CD4-positive, CD25-positive, alpha-beta regulatory T cell (primary cell): ENCODE data around the gene USP25. TPM values are rescaled to one million over a fixed set of nuclear protein-coding genes. Genes with fewer than 3 reads are reported as not detected.
A peak's percentile ranks its signal among the peaks of the same experiment; 100 is the strongest.

Source experiments
- ATAC-seq, 2 donors: fragments of 150-1000 bp; cut with Tn5 transposase; one replicate each; pipeline ENCODE4 v1.10.0; 2021; ENCODE audit warnings: low read depth in 2 of 2, moderate number of reproducible peaks in 2 of 2, moderate library complexity in 1 of 2
- DNase-seq, 3 donors: peaks; one replicate each; pipeline versions ENCODE4 v3.0.0 to v3.0.0-alpha.2; 2012 to 2022; ENCODE audit warnings: mixed read lengths in 1 of 3
- H3K27ac ChIP-seq: one replicate; pipeline ENCODE4 v1.7.0; 2013; ENCODE audit warnings: mild to moderate bottlenecking, low read length; ENCODE audit not compliant: insufficient read depth, poor library complexity, severe bottlenecking
- H3K27me3 ChIP-seq: one replicate; pipeline ENCODE4 v1.7.0; 2013; ENCODE audit warnings: low read length; ENCODE audit not compliant: control insufficient read depth, insufficient read depth
- H3K36me3 ChIP-seq: one replicate; pipeline ENCODE4 v1.7.0; 2013; ENCODE audit warnings: mild to moderate bottlenecking, low read length, moderate library complexity; ENCODE audit not compliant: control insufficient read depth, insufficient read depth
- H3K4me1 ChIP-seq: 2 replicates; pipeline ENCODE4 v1.7.0; 2013; ENCODE audit warnings: mild to moderate bottlenecking, low read length; ENCODE audit not compliant: insufficient read depth, control insufficient read depth, poor library complexity, severe bottlenecking
- H3K4me3 ChIP-seq: one replicate; pipeline ENCODE4 v1.7.0; 2013; ENCODE audit warnings: low read depth, mild to moderate bottlenecking, low read length, moderate library complexity
- H3K9me3 ChIP-seq, 2 experiments: 1 replicate in 1 of 2; 2 replicates in 1 of 2; pipeline ENCODE4 v1.7.0; 2013; ENCODE audit warnings: low read length in 2 of 2, mild to moderate bottlenecking in 1 of 2, moderate library complexity in 1 of 2; ENCODE audit not compliant: control insufficient read depth in 2 of 2
- H3K27ac Mint-ChIP-seq, 3 donors: one replicate each; pipeline ENCODE4 v1.8.0; 2020 to 2022; ENCODE audit warnings: mild to moderate bottlenecking in 3 of 3, mixed read lengths in 3 of 3, moderate library complexity in 2 of 3
- H3K27me3 Mint-ChIP-seq: one replicate; pipeline ENCODE4 v1.8.0; 2022; ENCODE audit warnings: mild to moderate bottlenecking, mixed read lengths
- H3K36me3 Mint-ChIP-seq: one replicate; pipeline ENCODE4 v1.8.0; 2020; ENCODE audit warnings: mixed read lengths
- H3K4me1 Mint-ChIP-seq, 4 donors: one replicate each; pipeline ENCODE4 v1.8.0; 2020 to 2022; ENCODE audit warnings: mixed read lengths in 4 of 4, mild to moderate bottlenecking in 1 of 4
- H3K4me3 Mint-ChIP-seq, 4 donors: one replicate each; pipeline ENCODE4 v1.8.0; 2020 to 2022; ENCODE audit warnings: mild to moderate bottlenecking in 4 of 4, mixed read lengths in 4 of 4, moderate library complexity in 3 of 4
- H3K9me3 Mint-ChIP-seq, 7 donors: one replicate each; pipeline ENCODE4 v1.8.0; 2020 to 2022; ENCODE audit warnings: mixed read lengths in 7 of 7, mild to moderate bottlenecking in 3 of 7, moderate library complexity in 2 of 7
- polyA plus RNA-seq, 4 donors: library from polyadenylated mRNA; unstranded; fragments of 300-500 nt; fragmentation: Illumina TruSeq; gene quantifications; one replicate each; pipeline ENCODE4 v1.2.3, GENCODE V29; 2021
- total RNA-seq: library from RNA; stranded (reverse); gene quantifications from one replicate; pipeline ENCODE4 v1.2.3, GENCODE V29; 2022

Gene USP25
- total and polyA plus RNA-seq, 5 donors from 2014 or later, result 6.6 to 64.6 (median 11.2) TPM

DNA sequence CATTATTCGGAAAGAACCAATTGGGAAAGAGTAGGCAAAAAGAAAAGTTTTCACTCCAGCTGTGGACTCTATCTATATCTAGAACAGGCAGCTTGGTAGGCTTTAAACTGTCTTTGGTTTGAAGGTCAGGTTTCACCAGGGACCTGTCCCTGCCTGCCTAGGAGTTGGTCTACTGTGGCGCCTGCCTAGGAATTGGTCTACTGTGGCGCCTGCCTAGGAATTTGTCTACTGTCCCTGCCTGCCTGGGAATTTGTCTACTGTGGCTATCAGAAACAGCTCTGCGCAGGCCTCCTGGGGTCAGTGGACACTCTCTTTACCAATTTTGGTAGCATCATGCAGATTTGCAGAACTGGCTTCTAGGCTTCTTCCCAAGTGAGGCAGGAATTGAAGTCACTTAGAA lies 13.8 kb downstream of the USP25 start:
- no peak for DNase-seq
- no peak overlapping the region for H3K27ac Mint-ChIP-seq
- ATAC-seq, result no peak
- H3K4me1 ChIP-seq, result peaks cover 26% of the 10 kb centered on the region
- peaks cover 0 to 2% (median 0%) of the 10 kb centered on the region in 7 donors for H3K9me3 Mint-ChIP-seq
- no peak overlapping the region for H3K27ac ChIP-seq
- peaks cover 17% of the 10 kb centered on the region for H3K36me3 Mint-ChIP-seq
- H3K36me3 ChIP-seq, result peaks cover 6% of the 10 kb centered on the region
- H3K4me3 ChIP-seq, result no peak overlapping the region
- H3K4me3 Mint-ChIP-seq, result no peak overlapping the region
- no peaks in the 10 kb centered on the region for H3K27me3 Mint-ChIP-seq
- no peaks in the 10 kb centered on the region for H3K9me3 ChIP-seq
- H3K27me3 ChIP-seq, result no peaks in the 10 kb centered on the region
- peaks cover 45 to 87% (median 56%) of the 10 kb centered on the region in 4 donors for H3K4me1 Mint-ChIP-seq

DNA sequence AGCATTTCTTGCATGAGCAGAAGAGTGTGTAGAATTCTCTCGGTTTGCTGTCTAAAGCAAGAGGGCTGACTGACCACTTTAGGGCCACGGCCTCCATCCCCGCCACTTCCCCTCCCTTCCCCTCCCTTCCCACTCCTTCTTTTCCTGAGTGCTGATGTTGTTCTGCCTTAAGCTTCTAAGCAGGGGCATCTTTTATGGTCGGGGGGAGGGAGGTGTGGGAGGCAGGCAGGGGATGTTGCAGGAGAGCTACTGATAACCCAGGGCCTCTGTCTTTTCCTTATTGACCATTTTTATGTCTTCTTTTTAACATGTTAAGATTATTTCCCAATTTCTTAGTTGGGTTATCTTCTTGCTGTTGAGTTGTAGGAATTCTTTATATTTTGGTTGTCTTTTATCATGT lies 15.1 kb downstream of the USP25 start:
- Mint-ChIP-seq H3K4me3 (peak overlapping the region in 1 of 4 donors; percentile 79), H3K9me3 (no peaks in the 10 kb centered on the region), H3K27ac (no peak overlapping the region), H3K36me3 (peaks cover 17% of the 10 kb centered on the region), H3K4me1 (peaks cover 42 to 87% (median 56%) of the 10 kb centered on the region in 4 donors), H3K27me3 (no peaks in the 10 kb centered on the region)
- Histone ChIP-seq H3K9me3 (no peaks in the 10 kb centered on the region), H3K27ac (no peak overlapping the region), H3K4me3 (no peak overlapping the region), H3K4me1 (peaks cover 26% of the 10 kb centered on the region), H3K27me3 (no peaks in the 10 kb centered on the region), H3K36me3 (peaks cover 6% of the 10 kb centered on the region)
- DNase-seq (no peak), ATAC-seq (no peak)

DNA sequence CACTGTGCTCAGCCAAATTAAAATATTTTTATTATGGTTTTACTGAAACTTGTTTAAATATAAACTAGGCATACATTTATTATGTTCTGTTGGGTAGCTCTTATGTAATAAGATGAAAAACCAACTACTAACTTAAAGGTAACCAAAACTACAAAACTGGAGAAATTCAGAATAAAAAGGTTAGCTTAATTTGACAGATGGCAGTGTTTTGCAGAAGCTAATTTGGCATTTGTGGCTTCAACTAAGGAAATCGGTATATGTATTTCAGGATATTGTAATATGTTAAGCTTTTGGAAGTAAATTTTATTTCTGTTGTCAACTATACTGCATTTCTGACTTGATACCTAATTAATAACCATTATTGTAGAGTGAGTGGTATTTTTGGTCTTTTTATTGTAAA lies 18.8 kb downstream of the USP25 start:
- Histone ChIP-seq H3K4me1 (peaks cover 24% of the 10 kb centered on the region), H3K36me3 (peaks cover 2% of the 10 kb centered on the region), H3K9me3 (no peaks in the 10 kb centered on the region), H3K27me3 (no peaks in the 10 kb centered on the region), H3K27ac (no peak overlapping the region), H3K4me3 (no peak overlapping the region)
- H3K27ac Mint-ChIP-seq, result no peak overlapping the region
- no peak for ATAC-seq
- no peak for DNase-seq
- no peaks in the 10 kb centered on the region for H3K9me3 Mint-ChIP-seq
- no peak overlapping the region for H3K4me3 Mint-ChIP-seq
- H3K4me1 Mint-ChIP-seq, result peaks cover 26 to 82% (median 51%) of the 10 kb centered on the region in 4 donors
- no peaks in the 10 kb centered on the region for H3K27me3 Mint-ChIP-seq
- H3K36me3 Mint-ChIP-seq, result peaks cover 10% of the 10 kb centered on the region

DNA sequence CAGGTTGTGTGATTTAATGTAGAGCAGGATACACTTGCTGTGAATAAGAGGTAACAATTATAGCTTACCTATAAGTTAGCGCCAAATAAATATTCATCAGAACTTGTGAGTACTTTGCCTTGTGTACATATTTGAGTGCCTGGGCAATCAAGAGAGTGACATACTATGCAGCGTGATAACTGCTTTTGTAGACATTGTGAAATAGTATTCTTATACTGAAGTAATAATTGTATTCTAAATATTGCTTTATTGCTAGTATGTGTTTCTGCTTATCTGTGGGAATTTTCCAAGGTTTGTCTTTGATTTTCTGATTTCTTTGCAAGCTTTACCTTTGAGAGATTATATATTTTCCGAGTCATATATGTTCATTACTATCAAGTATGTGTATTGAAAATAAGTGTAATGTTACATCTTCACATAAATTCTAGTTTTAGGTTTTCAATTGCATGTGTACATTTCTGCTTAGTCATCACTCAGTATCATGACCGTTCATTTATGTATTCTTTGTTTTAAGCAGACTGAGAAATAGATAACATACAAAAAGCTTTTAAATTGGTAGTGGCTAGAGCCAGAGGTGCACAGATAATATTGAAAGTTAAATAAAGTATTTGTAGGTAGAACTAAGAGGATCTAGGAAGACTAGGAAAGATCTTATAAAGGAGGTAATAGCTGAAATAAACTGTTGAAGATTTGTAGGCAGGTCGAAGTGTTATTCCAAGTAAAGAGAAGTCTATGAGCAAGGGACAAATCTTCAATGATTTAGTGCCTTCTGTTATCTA lies 19.5 kb downstream of the USP25 start:
- ATAC-seq (no peak), DNase-seq (no peak)
- H3K9me3 Mint-ChIP-seq, result no peaks in the 10 kb centered on the region
- H3K36me3 Mint-ChIP-seq, result peaks cover 7% of the 10 kb centered on the region
- Histone ChIP-seq H3K4me3 (no peak overlapping the region), H3K4me1 (peaks cover 26% of the 10 kb centered on the region), H3K9me3 (no peaks in the 10 kb centered on the region), H3K27ac (no peak overlapping the region), H3K27me3 (no peaks in the 10 kb centered on the region), H3K36me3 (peaks cover 1% of the 10 kb centered on the region)
- H3K27me3 Mint-ChIP-seq, result no peaks in the 10 kb centered on the region
- peak overlapping the region in 1 of 4 donors; percentile 5 for H3K4me3 Mint-ChIP-seq
- H3K4me1 Mint-ChIP-seq, result peaks cover 29 to 82% (median 53%) of the 10 kb centered on the region in 4 donors
- peak overlapping the region in 1 of 3 donors; percentile 58 for H3K27ac Mint-ChIP-seq

DNA sequence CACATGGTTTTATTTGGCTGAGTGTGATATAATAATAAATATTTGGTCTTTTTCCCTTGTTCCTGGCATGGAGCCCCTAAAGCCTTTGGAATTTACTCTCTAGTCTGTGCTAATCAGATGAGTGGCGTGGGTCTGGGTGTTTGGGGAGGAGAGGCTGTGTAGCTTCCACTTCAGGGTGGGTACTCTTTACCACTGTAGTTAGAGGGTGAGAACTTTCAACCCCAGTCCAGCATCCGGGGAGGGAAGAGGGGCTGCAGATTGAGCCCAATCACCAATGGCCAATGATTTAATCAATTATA lies 20.0 kb downstream of the USP25 start:
- H3K4me1 ChIP-seq, result peaks cover 25% of the 10 kb centered on the region
- Mint-ChIP-seq H3K27me3 (no peaks in the 10 kb centered on the region), H3K4me1 (peaks cover 33 to 82% (median 58%) of the 10 kb centered on the region in 4 donors), H3K36me3 (peaks cover 7% of the 10 kb centered on the region), H3K4me3 (peak overlapping the region in 1 of 4 donors; percentile 76), H3K27ac (peak overlapping the region in 1 of 3 donors; percentile 58), H3K9me3 (no peaks in the 10 kb centered on the region)
- ATAC-seq (no peak), DNase-seq (no peak)
- H3K9me3 ChIP-seq, result no peaks in the 10 kb centered on the region
- H3K36me3 ChIP-seq, result no peaks in the 10 kb centered on the region
- no peak overlapping the region for H3K4me3 ChIP-seq
- no peak overlapping the region for H3K27ac ChIP-seq
- no peaks in the 10 kb centered on the region for H3K27me3 ChIP-seq

DNA sequence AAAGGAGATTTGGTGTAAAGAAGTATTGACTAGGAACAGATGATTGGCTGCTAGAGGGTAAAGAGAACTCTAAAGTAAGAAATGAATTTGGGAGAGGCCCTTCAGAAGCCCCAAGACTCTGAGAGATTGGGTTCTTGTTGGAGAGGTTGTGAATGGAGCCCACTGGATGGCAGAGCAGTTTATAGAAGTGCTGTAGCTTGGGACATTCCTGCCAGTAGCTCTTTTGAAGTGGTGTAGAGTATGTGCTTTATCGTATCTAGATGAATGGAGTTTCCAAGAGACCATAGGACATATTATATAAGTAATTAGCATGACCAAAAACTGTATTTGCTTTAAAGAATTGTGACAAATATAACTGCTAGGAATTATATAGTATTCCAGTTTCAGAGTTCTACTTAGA lies 21.3 kb downstream of the USP25 start:
- no peaks in the 10 kb centered on the region for H3K27me3 ChIP-seq
- ATAC-seq (no peak), DNase-seq (no peak)
- H3K27ac Mint-ChIP-seq, result no peak overlapping the region
- H3K4me3 ChIP-seq, result no peak overlapping the region
- peaks cover 21% of the 10 kb centered on the region for H3K4me1 ChIP-seq
- no peaks in the 10 kb centered on the region for H3K9me3 ChIP-seq
- H3K4me1 Mint-ChIP-seq, result peaks cover 34 to 85% (median 63%) of the 10 kb centered on the region in 4 donors
- no peak overlapping the region for H3K27ac ChIP-seq
- H3K36me3 Mint-ChIP-seq, result peaks cover 3% of the 10 kb centered on the region
- H3K4me3 Mint-ChIP-seq, result no peak overlapping the region
- H3K27me3 Mint-ChIP-seq, result no peaks in the 10 kb centered on the region
- H3K9me3 Mint-ChIP-seq, result peaks cover 0 to 2% (median 0%) of the 10 kb centered on the region in 7 donors
- H3K36me3 ChIP-seq, result no peaks in the 10 kb centered on the region

DNA sequence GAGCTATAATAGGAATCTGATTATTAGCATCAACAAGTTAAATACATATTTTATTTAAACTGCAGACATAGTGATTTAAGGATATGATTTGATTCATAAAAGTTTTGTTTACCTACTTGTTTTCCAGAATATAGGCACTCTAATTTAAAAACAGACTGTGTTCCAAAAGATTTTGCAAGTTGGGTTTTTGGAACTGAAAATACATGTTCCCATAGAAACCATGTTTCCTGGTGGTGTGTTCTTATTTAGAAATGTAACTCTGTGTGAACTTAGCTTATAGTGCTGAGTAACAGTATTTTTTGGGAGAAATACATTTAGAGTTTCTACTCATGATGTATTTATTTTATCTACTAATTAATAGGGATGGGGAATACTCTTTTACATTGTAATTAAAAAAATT lies 21.8 kb downstream of the USP25 start:
- no peaks in the 10 kb centered on the region for H3K36me3 ChIP-seq
- ATAC-seq, result no peak
- Mint-ChIP-seq H3K36me3 (peaks cover 3% of the 10 kb centered on the region), H3K9me3 (peaks cover 0 to 2% (median 0%) of the 10 kb centered on the region in 7 donors), H3K27me3 (no peaks in the 10 kb centered on the region), H3K27ac (no peak overlapping the region), H3K4me1 (peaks cover 33 to 87% (median 68%) of the 10 kb centered on the region in 4 donors), H3K4me3 (no peak overlapping the region)
- no peaks in the 10 kb centered on the region for H3K27me3 ChIP-seq
- H3K4me3 ChIP-seq, result no peak overlapping the region
- peaks cover 21% of the 10 kb centered on the region for H3K4me1 ChIP-seq
- no peak for DNase-seq
- no peak overlapping the region for H3K27ac ChIP-seq
- no peaks in the 10 kb centered on the region for H3K9me3 ChIP-seq
